Measurements from ENCODE around the gene SALL3. TPM values are rescaled to one million over a fixed set of nuclear protein-coding genes. Genes with fewer than 3 reads are reported as not detected.

SALL3 gene
- total RNA-seq, 1 donor from 2014 or later = 7.4 TPM

- no peaks in the 10 kb centered on the region for H3K36me3 ChIP-seq
- H3K4me3 ChIP-seq = peak overlapping the region in 1 of 2 donors; percentile 53
- peak overlapping the region; percentile 81 for H3K27ac ChIP-seq
- H3K4me1 ChIP-seq = peaks cover 20% of the 10 kb centered on the region
- TF ChIP-seq POLR2AphosphoS5 (IDR thresholded peaks at IDR 0.05; ENCODE audit: insufficient read depth in 1 of 2, low read depth in 1 of 2) = no peak
- TF ChIP-seq POLR2A (IDR thresholded peaks at IDR 0.05) = no peak
- no peak for TF ChIP-seq CTCF (IDR thresholded peaks at IDR 0.05)
- H3K27me3 ChIP-seq = no peaks in the 10 kb centered on the region
- no peaks in the 10 kb centered on the region for H3K9me3 ChIP-seq
- intact Hi-C loops (cut with DNase I) = no loop called here
- peak in 1 of 2 donors; percentile 32 for DNase-seq (ENCODE audit: extremely low spot score in 2 of 2)
These were observed 3.8 kb upstream of the SALL3 start for GRCh38 chr18:78975699-78976335.

GRCh38 chr18:78976765-78977636 is 2.6 kb upstream of the SALL3 start:
- Histone ChIP-seq H3K4me3 (peak overlapping the region; percentile 44 to 55), H3K27ac (peak overlapping the region; percentile 81), H3K4me1 (peaks cover 20% of the 10 kb centered on the region), H3K27me3 (no peaks in the 10 kb centered on the region), H3K9me3 (no peaks in the 10 kb centered on the region), H3K36me3 (no peaks in the 10 kb centered on the region)
- intact Hi-C loops (cut with DNase I) = no loop called here
- peak; percentile 43 to 72 for DNase-seq (ENCODE audit: extremely low spot score in 2 of 2)
- TF ChIP-seq POLR2AphosphoS5 (IDR thresholded peaks at IDR 0.05; ENCODE audit: insufficient read depth in 1 of 2, low read depth in 1 of 2) (peak in 1 of 2 donors; percentile 24), POLR2A (IDR thresholded peaks at IDR 0.05) (no peak)

- DNase-seq (ENCODE audit: extremely low spot score in 2 of 2) = peak; percentile 65 to 74
- TF ChIP-seq POLR2AphosphoS5 (IDR thresholded peaks at IDR 0.05; ENCODE audit: insufficient read depth in 1 of 2, low read depth in 1 of 2) = no peak
- no peak for TF ChIP-seq POLR2A (IDR thresholded peaks at IDR 0.05)
- TF ChIP-seq CTCF (IDR thresholded peaks at IDR 0.05) = no peak
- Histone ChIP-seq H3K27me3 (no peaks in the 10 kb centered on the region), H3K27ac (peak overlapping the region; percentile 81), H3K4me1 (peaks cover 19% of the 10 kb centered on the region), H3K4me3 (peak overlapping the region; percentile 47 to 55), H3K9me3 (no peaks in the 10 kb centered on the region), H3K36me3 (no peaks in the 10 kb centered on the region)
- intact Hi-C loops (cut with DNase I) = no loop called here
These were observed 1.8 kb upstream of the SALL3 start for GRCh38 chr18:78977637-78978348.

- H3K4me3 ChIP-seq = peak overlapping the region; percentile 47 to 55
- peak; percentile 34 to 84 for DNase-seq (ENCODE audit: extremely low spot score in 2 of 2)
- H3K36me3 ChIP-seq = no peaks in the 10 kb centered on the region
- no peaks in the 10 kb centered on the region for H3K9me3 ChIP-seq
- no peaks in the 10 kb centered on the region for H3K27me3 ChIP-seq
- intact Hi-C loops (cut with DNase I) = no loop called here
- peak in 1 of 2 donors; percentile 1 for TF ChIP-seq POLR2A (IDR thresholded peaks at IDR 0.05)
- no peak for TF ChIP-seq POLR2AphosphoS5 (IDR thresholded peaks at IDR 0.05; ENCODE audit: insufficient read depth in 1 of 2, low read depth in 1 of 2)
- peaks cover 12% of the 10 kb centered on the region for H3K4me1 ChIP-seq
- peak overlapping the region; percentile 81 for H3K27ac ChIP-seq
These were observed 1.1 kb upstream of the SALL3 start for GRCh38 chr18:78978349-78979055.

- Histone ChIP-seq H3K27me3 (no peaks in the 10 kb centered on the region), H3K36me3 (no peaks in the 10 kb centered on the region), H3K4me1 (peaks cover 5% of the 10 kb centered on the region), H3K4me3 (peak overlapping the region; percentile 47 to 55), H3K9me3 (no peaks in the 10 kb centered on the region), H3K27ac (peak overlapping the region; percentile 81)
- peak; percentile 55 to 77 for DNase-seq (ENCODE audit: extremely low spot score in 2 of 2)
- intact Hi-C loops (cut with DNase I) = no loop called here
- TF ChIP-seq POLR2A (IDR thresholded peaks at IDR 0.05) = peak in 1 of 2 donors; percentile 26
- TF ChIP-seq POLR2AphosphoS5 (IDR thresholded peaks at IDR 0.05; ENCODE audit: insufficient read depth in 1 of 2, low read depth in 1 of 2) = peak in 1 of 2 donors; percentile 54
- TF ChIP-seq CTCF (IDR thresholded peaks at IDR 0.05) = no peak
These were observed 425 bp upstream of the SALL3 start for GRCh38 chr18:78979056-78979729.

Data from vagina (tissue), 2 donors.